Karpas-422 (cell line): Measurements from ENCODE around the gene ZNF280A. TPM values are rescaled to one million over a fixed set of nuclear protein-coding genes. Genes with fewer than 3 reads are reported as not detected.

Experiments used
- DNase-seq: peaks from one replicate; pipeline ENCODE4 v3.0.0-alpha.2; 2015
- H2AFZ ChIP-seq: fragments of 200-600 bp; sonication (generic); 2 replicates; pipeline ENCODE4 v1.6.1; 2014; ENCODE audit warnings: antibody characterized with exemption, low read length, mixed read lengths
- H3K27ac ChIP-seq: fragments of 200-600 bp; sonication (generic); 2 replicates; pipeline ENCODE4 v1.5.1; 2014; ENCODE audit warnings: mild to moderate bottlenecking, low read length, moderate library complexity
- H3K27me3 ChIP-seq: fragments of 200-600 bp; sonication (generic); 2 replicates; pipeline ENCODE4 v1.6.1; 2014; ENCODE audit warnings: low read length, mixed read lengths
- H3K36me3 ChIP-seq: fragments of 200-600 bp; sonication (generic); 2 replicates; pipeline ENCODE4 v1.6.1; 2014; ENCODE audit warnings: low read length, mixed read lengths; ENCODE audit not compliant: insufficient read depth
- H3K4me1 ChIP-seq: fragments of 200-600 bp; sonication (generic); 2 replicates; pipeline ENCODE4 v1.6.1; 2014; ENCODE audit warnings: mild to moderate bottlenecking, low read length, mixed read lengths
- H3K4me2 ChIP-seq: fragments of 200-600 bp; sonication (generic); 2 replicates; pipeline ENCODE4 v1.6.1; 2014; ENCODE audit warnings: low read length, low read depth, mild to moderate bottlenecking; ENCODE audit not compliant: poor library complexity, severe bottlenecking
- H3K4me3 ChIP-seq: fragments of 200-600 bp; sonication (generic); 2 replicates; pipeline ENCODE4 v1.5.1; 2014; ENCODE audit warnings: mild to moderate bottlenecking, antibody characterized with exemption, low read length, mixed read lengths
- H3K79me2 ChIP-seq: fragments of 200-600 bp; sonication (generic); 2 replicates; pipeline ENCODE4 v1.6.1; 2014; ENCODE audit warnings: mild to moderate bottlenecking, low read length, mixed read lengths
- H3K9ac ChIP-seq: fragments of 200-600 bp; sonication (generic); 2 replicates; pipeline ENCODE4 v1.6.0; 2014; ENCODE audit warnings: low read length
- H3K9me2 ChIP-seq: fragments of 200-600 bp; sonication (generic), shearing (Covaris generic); replicated peaks from 2 replicates; pipeline ENCODE4 v1.6.0; 2014; ENCODE audit warnings: mild to moderate bottlenecking, low read length, moderate library complexity; ENCODE audit not compliant: insufficient read depth
- H3K9me3 ChIP-seq: fragments of 300-700, 200-600 bp; sonication (generic); 2 replicates; pipeline ENCODE4 v1.6.1; 2014; ENCODE audit warnings: low read length, mixed read lengths
- H4K20me1 ChIP-seq: fragments of 200-600 bp; sonication (generic); 2 replicates; pipeline ENCODE4 v1.6.1; 2014; ENCODE audit warnings: mild to moderate bottlenecking, antibody characterized with exemption, low read length, low read depth; ENCODE audit not compliant: insufficient read depth
- total RNA-seq: library from RNA; depleted of rRNA; stranded (reverse); fragments of >200 nt; shearing (Covaris generic); gene quantifications from 2 replicates; pipeline ENCODE4 v1.2.3, GENCODE V29; 2014; ENCODE audit warnings: low replicate concordance

Gene ZNF280A
- total RNA-seq, 1 experiment from 2014 or later, result not detected

- Histone ChIP-seq H3K4me1 (no peaks in the 10 kb centered on the region), H3K9me2 (no peaks in the 10 kb centered on the region), H3K36me3 (peaks cover 35% of the 10 kb centered on the region), H3K27me3 (no peaks in the 10 kb centered on the region), H3K9ac (no peak overlapping the region), H4K20me1 (no peaks in the 10 kb centered on the region), H3K4me2 (no peak overlapping the region), H3K9me3 (no peaks in the 10 kb centered on the region), H3K79me2 (0 out of 2 replicates have a peak, but pooled peaks cover 3% of the 10 kb centered on the region), H3K27ac (no peak overlapping the region), H3K4me3 (no peak overlapping the region), H2AFZ (no peak overlapping the region)
- no peak for DNase-seq
These were observed 31.3 kb downstream of the ZNF280A start for GRCh38 chr22:22488736-22489135.

DNA sequence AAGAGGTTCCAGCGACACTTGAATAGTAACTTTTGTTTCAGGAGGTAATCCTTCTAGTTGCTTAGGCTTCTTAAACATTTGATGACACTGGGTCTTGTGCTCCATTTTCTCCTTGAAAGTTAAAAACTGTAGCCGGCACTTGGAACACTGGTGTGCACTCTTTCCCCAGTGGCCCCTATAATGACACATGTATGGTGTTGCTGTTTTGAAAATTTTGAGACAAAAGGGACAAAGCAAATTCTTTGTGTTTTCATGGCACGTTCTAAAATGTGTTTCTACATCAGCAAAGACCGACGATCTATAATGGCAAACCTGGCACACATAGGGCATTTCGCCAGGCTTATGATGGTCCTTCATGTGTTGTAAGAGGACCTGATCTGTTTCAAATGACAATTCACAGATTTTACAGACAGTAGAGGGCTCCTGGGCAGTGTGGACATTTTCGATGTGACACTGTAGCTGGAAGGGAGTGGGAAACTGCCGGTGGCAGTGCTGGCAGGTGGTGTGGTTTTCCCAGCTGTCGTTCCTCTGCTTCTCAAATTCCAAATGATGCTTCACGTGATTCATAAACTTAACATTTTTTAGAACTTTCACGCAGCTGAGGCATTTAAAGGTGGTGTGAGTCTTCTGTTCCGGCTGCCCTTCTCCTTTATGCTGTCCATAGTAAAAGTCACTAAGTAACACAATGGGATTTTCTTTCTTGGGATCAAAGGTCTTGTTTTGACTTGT is 32.0 kb downstream of the ZNF280A start:
- no peaks in the 10 kb centered on the region for H3K9me2 ChIP-seq
- H3K79me2 ChIP-seq, result no peaks in the 10 kb centered on the region
- H3K9me3 ChIP-seq, result no peaks in the 10 kb centered on the region
- no peak overlapping the region for H3K4me2 ChIP-seq
- no peak overlapping the region for H3K9ac ChIP-seq
- peaks cover 29% of the 10 kb centered on the region for H3K36me3 ChIP-seq
- H4K20me1 ChIP-seq, result no peaks in the 10 kb centered on the region
- H2AFZ ChIP-seq, result no peak overlapping the region
- H3K27ac ChIP-seq, result no peak overlapping the region
- no peak overlapping the region for H3K4me3 ChIP-seq
- no peak for DNase-seq
- H3K4me1 ChIP-seq, result no peaks in the 10 kb centered on the region
- H3K27me3 ChIP-seq, result no peaks in the 10 kb centered on the region

GRCh38 chr22:22487059-22487458 is 33.0 kb downstream of the ZNF280A start:
- Histone ChIP-seq H2AFZ (no peak overlapping the region), H3K9ac (no peak overlapping the region), H3K36me3 (peaks cover 25% of the 10 kb centered on the region), H3K27ac (no peak overlapping the region), H3K4me1 (no peaks in the 10 kb centered on the region), H4K20me1 (no peaks in the 10 kb centered on the region), H3K9me2 (no peaks in the 10 kb centered on the region), H3K9me3 (no peaks in the 10 kb centered on the region), H3K4me3 (no peak overlapping the region), H3K27me3 (no peaks in the 10 kb centered on the region), H3K4me2 (no peak overlapping the region), H3K79me2 (no peaks in the 10 kb centered on the region)
- DNase-seq, result no peak

DNA sequence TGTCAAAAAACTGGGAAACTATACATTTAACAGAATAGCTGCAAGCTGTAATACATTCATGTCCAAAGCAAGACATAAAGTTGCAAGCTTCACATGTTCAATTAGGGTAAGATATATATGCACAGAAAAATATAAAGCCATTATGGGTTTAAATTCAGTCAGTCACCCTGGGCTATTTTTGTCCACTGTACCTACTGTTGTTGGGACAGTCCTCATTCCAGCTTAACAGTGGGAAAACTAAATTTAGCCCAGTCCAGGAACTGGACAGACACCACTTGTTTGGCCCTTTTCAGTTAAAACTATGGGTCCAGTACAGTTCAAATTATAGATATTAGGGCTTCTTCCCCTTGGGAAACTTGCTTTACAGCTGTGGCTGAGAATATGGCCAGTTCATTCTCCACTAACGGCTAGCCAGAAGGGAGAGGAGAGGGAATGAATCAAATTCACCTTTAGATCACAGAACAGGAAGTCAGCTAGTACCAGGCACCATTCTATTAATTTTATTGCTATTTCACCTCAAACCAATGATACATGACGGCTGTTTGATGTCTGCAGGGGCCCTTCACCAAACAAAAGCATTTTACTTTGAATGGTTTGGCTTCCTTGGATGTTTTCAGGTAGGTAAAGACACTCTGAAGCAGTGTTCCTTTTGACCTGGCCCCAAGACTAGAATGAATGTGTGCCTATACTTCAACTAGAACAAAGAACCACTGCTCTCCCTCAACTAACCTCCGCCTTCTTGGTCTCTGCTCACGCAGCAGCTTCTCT is 33.8 kb downstream of the ZNF280A start:
- Histone ChIP-seq H3K4me1 (no peaks in the 10 kb centered on the region), H3K79me2 (no peaks in the 10 kb centered on the region), H4K20me1 (no peaks in the 10 kb centered on the region), H3K4me3 (no peak overlapping the region), H3K27me3 (no peaks in the 10 kb centered on the region), H2AFZ (no peak overlapping the region), H3K4me2 (no peak overlapping the region), H3K9me3 (no peaks in the 10 kb centered on the region), H3K9me2 (no peaks in the 10 kb centered on the region), H3K9ac (no peak overlapping the region), H3K27ac (no peak overlapping the region), H3K36me3 (peaks cover 21% of the 10 kb centered on the region; the same call in 1 of the 2 replicates)
- DNase-seq, result no peak

DNA sequence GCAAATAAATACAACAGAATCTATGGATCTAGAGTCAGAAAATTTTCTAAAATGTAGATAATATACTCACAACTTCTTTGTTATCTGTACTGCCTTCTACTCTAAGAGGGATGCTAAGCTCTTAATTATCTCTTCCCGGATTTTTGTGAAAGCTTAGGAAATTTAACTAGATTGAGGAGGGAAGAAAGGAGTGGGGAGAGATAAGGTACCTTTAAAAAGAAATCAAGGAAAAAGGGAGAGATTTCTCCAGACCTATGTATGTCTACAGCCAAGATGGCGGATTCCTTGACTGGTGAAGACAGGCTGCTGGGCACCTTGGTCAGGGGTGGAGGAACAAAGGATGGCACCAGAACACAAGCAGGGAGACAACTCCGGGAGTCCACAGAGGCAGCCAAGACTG is 34.5 kb downstream of the ZNF280A start:
- Histone ChIP-seq H3K9ac (no peak overlapping the region), H3K27ac (no peak overlapping the region), H3K79me2 (no peaks in the 10 kb centered on the region), H3K27me3 (no peaks in the 10 kb centered on the region), H3K36me3 (peaks cover 17% of the 10 kb centered on the region; the same call in 1 of the 2 replicates), H3K9me3 (no peaks in the 10 kb centered on the region), H2AFZ (no peak overlapping the region), H3K9me2 (no peaks in the 10 kb centered on the region), H4K20me1 (no peaks in the 10 kb centered on the region), H3K4me1 (no peaks in the 10 kb centered on the region), H3K4me2 (no peak overlapping the region), H3K4me3 (no peak overlapping the region)
- no peak for DNase-seq

GRCh38 chr22:22484023-22484422 is 36.0 kb downstream of the ZNF280A start:
- Histone ChIP-seq H3K4me2 (no peak overlapping the region), H3K9ac (no peak overlapping the region), H3K27ac (no peak overlapping the region), H3K27me3 (no peaks in the 10 kb centered on the region), H3K9me2 (no peaks in the 10 kb centered on the region), H3K4me1 (no peaks in the 10 kb centered on the region), H3K9me3 (no peaks in the 10 kb centered on the region), H2AFZ (no peak overlapping the region), H4K20me1 (no peaks in the 10 kb centered on the region), H3K79me2 (no peaks in the 10 kb centered on the region), H3K4me3 (no peak overlapping the region), H3K36me3 (peaks cover 8% of the 10 kb centered on the region; the same call in 1 of the 2 replicates)
- no peak for DNase-seq

GRCh38 chr22:22480940-22481339 is 39.1 kb downstream of the ZNF280A start:
- no peaks in the 10 kb centered on the region for H3K79me2 ChIP-seq
- no peak overlapping the region for H2AFZ ChIP-seq
- no peak for DNase-seq
- H3K4me2 ChIP-seq, result no peak overlapping the region
- no peaks in the 10 kb centered on the region for H3K27me3 ChIP-seq
- no peaks in the 10 kb centered on the region for H3K36me3 ChIP-seq
- no peak overlapping the region for H3K4me3 ChIP-seq
- H3K9me3 ChIP-seq, result no peaks in the 10 kb centered on the region
- H3K9ac ChIP-seq, result no peak overlapping the region
- H4K20me1 ChIP-seq, result no peaks in the 10 kb centered on the region
- H3K4me1 ChIP-seq, result no peaks in the 10 kb centered on the region
- H3K27ac ChIP-seq, result no peak overlapping the region
- no peaks in the 10 kb centered on the region for H3K9me2 ChIP-seq

- DNase-seq, result no peak
- no peaks in the 10 kb centered on the region for H3K9me2 ChIP-seq
- H3K9ac ChIP-seq, result no peak overlapping the region
- no peaks in the 10 kb centered on the region for H3K27me3 ChIP-seq
- no peak overlapping the region for H3K4me2 ChIP-seq
- H3K4me3 ChIP-seq, result no peak overlapping the region
- H3K36me3 ChIP-seq, result no peaks in the 10 kb centered on the region
- no peak overlapping the region for H3K27ac ChIP-seq
- no peaks in the 10 kb centered on the region for H3K4me1 ChIP-seq
- no peaks in the 10 kb centered on the region for H4K20me1 ChIP-seq
- no peaks in the 10 kb centered on the region for H3K79me2 ChIP-seq
- no peaks in the 10 kb centered on the region for H3K9me3 ChIP-seq
- no peak overlapping the region for H2AFZ ChIP-seq
These were observed 40.0 kb downstream of the ZNF280A start for GRCh38 chr22:22479999-22480532.
